ENCODE data around the gene ATOH8. TPM values are rescaled to one million over a fixed set of nuclear protein-coding genes. Genes with fewer than 3 reads are reported as not detected.
A peak's percentile ranks its signal among the peaks of the same experiment; 100 is the strongest.

The ATOH8 gene
- total RNA-seq, 4 donors from 2014 or later = 82.8 to 260 (median 167) TPM

GRCh38 chr2:85800586-85800985, 46.8 kb downstream of the ATOH8 start:
- DNase-seq = no peak

GRCh38 chr2:85801871-85802270, 48.1 kb downstream of the ATOH8 start:
- H3K36me3 ChIP-seq = no peaks in the 10 kb centered on the region
- peaks cover 0 to 9% of the 10 kb centered on the region in 2 donors for H3K4me1 ChIP-seq
- TF ChIP-seq POLR2A (IDR thresholded peaks at IDR 0.05) (no peak), CTCF (IDR thresholded peaks at IDR 0.05) (no peak)
- WGBS, 2 donors = 81 to 99% methylated on average over 5 of the region's 5 CpGs
- DNase-seq = no peak
- H3K27me3 ChIP-seq = no peaks in the 10 kb centered on the region
- H3K27ac ChIP-seq = no peak overlapping the region
- H3K9me3 ChIP-seq = no peaks in the 10 kb centered on the region
- H3K4me3 ChIP-seq (replicated peaks in 1 of 3) = no peak overlapping the region
- intact Hi-C loops (cut with DNase I) = no loop called here

More at GRCh38 chr2:85800586-85800985, 46.8 kb downstream of the ATOH8 start:
- TF ChIP-seq CTCF (IDR thresholded peaks at IDR 0.05) (no peak), POLR2A (IDR thresholded peaks at IDR 0.05) (no peak)
- Histone ChIP-seq H3K4me3 (replicated peaks in 1 of 3) (no peak overlapping the region), H3K9me3 (no peaks in the 10 kb centered on the region), H3K27me3 (no peaks in the 10 kb centered on the region), H3K27ac (no peak overlapping the region), H3K4me1 (peaks cover 6 to 22% of the 10 kb centered on the region in 2 donors), H3K36me3 (no peaks in the 10 kb centered on the region)
- intact Hi-C loops (cut with DNase I) = no loop called here
- WGBS, 2 donors = 87 to 90% methylated on average over 3 of the region's 3 CpGs

GRCh38 chr2:85802354-85803103, 48.7 kb downstream of the ATOH8 start:
- Histone ChIP-seq H3K27me3 (no peaks in the 10 kb centered on the region), H3K9me3 (no peaks in the 10 kb centered on the region), H3K4me3 (replicated peaks in 1 of 3) (no peak overlapping the region), H3K36me3 (no peaks in the 10 kb centered on the region), H3K27ac (no peak overlapping the region), H3K4me1 (peaks cover 0 to 3% of the 10 kb centered on the region in 2 donors)
- TF ChIP-seq CTCF (IDR thresholded peaks at IDR 0.05) (no peak), POLR2A (IDR thresholded peaks at IDR 0.05) (no peak)
- WGBS, 2 donors = 84 to 93% methylated on average over 9 of the region's 9 CpGs
- intact Hi-C loops (cut with DNase I) = no loop called here
- DNase-seq = no peak

GRCh38 chr2:85803704-85804425, 50.1 kb downstream of the ATOH8 start:
- Histone ChIP-seq H3K9me3 (no peaks in the 10 kb centered on the region), H3K4me1 (no peaks in the 10 kb centered on the region), H3K36me3 (no peaks in the 10 kb centered on the region), H3K27me3 (no peaks in the 10 kb centered on the region), H3K27ac (no peak overlapping the region), H3K4me3 (replicated peaks in 1 of 3) (no peak overlapping the region)
- DNase-seq = no peak
- intact Hi-C loops (cut with DNase I) = no loop called here
- WGBS, 2 donors = 89 to 92% methylated on average over 10 of the region's 10 CpGs
- no peak for TF ChIP-seq POLR2A (IDR thresholded peaks at IDR 0.05)
- no peak for TF ChIP-seq CTCF (IDR thresholded peaks at IDR 0.05)

GRCh38 chr2:85804583-85804982, 50.8 kb downstream of the ATOH8 start:
- intact Hi-C loops (cut with DNase I) = no loop called here
- H3K27ac ChIP-seq = no peak overlapping the region
- H3K4me1 ChIP-seq = no peaks in the 10 kb centered on the region
- H3K27me3 ChIP-seq = no peaks in the 10 kb centered on the region
- H3K4me3 ChIP-seq (replicated peaks in 1 of 3) = no peak overlapping the region
- WGBS, 2 donors = 0 to 8% methylated on average over 1 of the region's 1 CpG
- no peak for DNase-seq
- H3K9me3 ChIP-seq = no peaks in the 10 kb centered on the region
- TF ChIP-seq POLR2A (IDR thresholded peaks at IDR 0.05) (no peak), CTCF (IDR thresholded peaks at IDR 0.05) (peak; percentile 18 to 65 (median 38))
- H3K36me3 ChIP-seq = no peaks in the 10 kb centered on the region

Data from thyroid gland (tissue), 4 donors.